Activated naive CD4-positive, alpha-beta T cell treated with anti-CD3 and anti-CD28 coated beads, Interleukin-2, amount 50 U/mL, for 24 hours (primary cell): ENCODE data around the gene IER5L.
"Not testable (repeated sequence)": the region's sequence is repeated elsewhere in the genome, so short reads cannot be mapped to it uniquely, and the experiment has no call there.

ENCODE experiments used
- H3K27ac Mint-ChIP-seq: one replicate; pipeline ENCODE4 v1.8.0; 2021; ENCODE audit warnings: mild to moderate bottlenecking, mixed read lengths
- H3K27me3 Mint-ChIP-seq: one replicate; pipeline ENCODE4 v1.8.0; 2021; ENCODE audit warnings: mixed read lengths
- H3K36me3 Mint-ChIP-seq: one replicate; pipeline ENCODE4 v1.8.0; 2021; ENCODE audit warnings: mixed read lengths
- H3K4me1 Mint-ChIP-seq: one replicate; pipeline ENCODE4 v1.8.0; 2021; ENCODE audit warnings: mixed read lengths
- H3K4me3 Mint-ChIP-seq: one replicate; pipeline ENCODE4 v1.8.0; 2021; ENCODE audit warnings: mild to moderate bottlenecking, mixed read lengths
- H3K9me3 Mint-ChIP-seq: one replicate; pipeline ENCODE4 v1.8.0; 2021; ENCODE audit warnings: mixed read lengths

Gene IER5L

DNA sequence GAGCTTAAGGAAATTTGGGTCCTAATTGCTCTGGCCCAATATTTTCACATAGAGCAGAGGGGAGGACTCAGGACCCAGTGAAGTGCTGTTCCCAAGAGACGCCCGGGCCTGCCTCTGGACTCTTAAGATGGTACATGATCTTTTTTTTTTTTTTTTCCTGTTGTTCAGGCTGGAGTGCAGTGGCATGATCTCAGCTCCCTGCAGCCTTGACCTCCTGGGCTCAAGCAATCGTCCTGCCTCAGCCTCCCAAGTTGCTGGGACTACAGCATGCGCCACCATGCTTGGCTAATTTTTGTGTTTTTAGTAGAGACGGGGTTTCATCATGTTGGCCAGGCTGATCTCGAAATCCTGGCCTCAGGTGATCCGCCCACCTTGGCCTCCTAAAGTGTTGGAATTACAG, 47.8 kb downstream of the IER5L start:
- H3K4me1 Mint-ChIP-seq, H3K9me3 Mint-ChIP-seq, H3K27me3 Mint-ChIP-seq, H3K27ac Mint-ChIP-seq, H3K4me3 Mint-ChIP-seq: not testable (repeated sequence)
- H3K36me3 Mint-ChIP-seq, result peaks cover 11% of the 10 kb centered on the region

DNA sequence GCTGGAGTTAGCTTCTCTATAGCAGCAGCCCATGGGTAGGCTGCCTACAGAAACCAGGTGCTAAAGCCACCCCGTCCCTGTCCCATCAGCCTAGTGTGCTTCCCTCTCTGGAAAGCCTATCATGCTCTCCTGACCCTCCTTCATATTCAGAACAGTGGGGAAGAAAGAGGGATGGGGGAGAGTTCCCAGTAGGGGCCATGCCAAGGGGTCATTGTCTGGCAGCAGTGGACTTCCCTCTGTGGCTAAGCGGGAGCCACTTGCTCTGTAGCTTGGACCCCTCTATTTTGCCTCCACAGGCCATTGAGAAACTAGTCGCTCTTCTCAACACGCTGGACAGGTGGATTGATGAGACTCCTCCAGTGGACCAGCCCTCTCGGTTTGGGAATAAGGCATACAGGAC, 49.4 kb downstream of the IER5L start:
- no peaks in the 10 kb centered on the region for H3K27me3 Mint-ChIP-seq
- peak overlapping the region; percentile 30 for H3K27ac Mint-ChIP-seq
- no peak overlapping the region for H3K4me3 Mint-ChIP-seq
- peaks cover 9% of the 10 kb centered on the region for H3K36me3 Mint-ChIP-seq
- no peaks in the 10 kb centered on the region for H3K9me3 Mint-ChIP-seq
- peaks cover 6% of the 10 kb centered on the region for H3K4me1 Mint-ChIP-seq

DNA sequence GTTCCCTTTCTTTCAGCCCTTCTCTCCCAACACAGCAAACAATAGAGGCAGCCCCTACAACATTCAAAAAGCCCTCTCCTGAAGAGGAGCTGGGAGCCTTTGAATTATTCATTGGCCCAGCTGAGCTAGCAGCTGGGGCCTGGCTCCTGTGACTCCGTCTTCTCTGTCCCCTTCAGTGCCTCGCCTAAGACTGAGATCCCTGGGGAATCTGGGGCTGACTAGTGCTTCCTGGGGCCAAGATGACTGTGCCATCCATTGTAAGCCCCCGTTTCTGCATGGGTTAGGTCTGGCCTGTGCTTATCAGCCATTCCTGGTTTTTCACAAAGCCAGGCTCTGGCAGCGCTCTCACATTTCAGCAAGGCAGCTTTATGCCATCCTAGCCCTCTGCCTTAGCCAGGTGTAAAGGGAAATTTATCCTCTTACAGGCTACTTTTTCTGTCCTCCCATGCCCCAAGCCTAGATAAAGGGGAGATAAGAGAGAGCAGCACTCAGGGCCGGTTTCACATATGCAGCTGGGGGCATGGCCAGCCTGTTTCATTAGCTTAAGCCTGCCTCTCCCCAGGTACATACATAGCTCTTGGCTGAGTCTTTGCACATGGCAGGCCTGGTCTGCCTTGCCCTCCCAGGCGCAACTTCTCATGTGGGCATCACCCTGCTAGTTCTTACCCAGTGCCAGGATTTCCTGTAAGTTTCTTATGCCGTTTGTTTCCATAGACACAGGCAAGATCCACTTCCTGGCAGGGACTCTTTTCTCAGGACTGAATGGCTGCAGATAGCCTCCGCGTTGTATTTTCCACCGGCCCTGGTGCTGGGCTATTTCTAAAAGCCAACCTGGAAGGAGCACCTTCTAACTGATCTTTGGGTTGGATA, 51.1 kb downstream of the IER5L start:
- H3K27ac Mint-ChIP-seq, result no peak overlapping the region
- H3K9me3 Mint-ChIP-seq, result no peaks in the 10 kb centered on the region
- peaks cover 5% of the 10 kb centered on the region for H3K36me3 Mint-ChIP-seq
- H3K27me3 Mint-ChIP-seq, result no peaks in the 10 kb centered on the region
- H3K4me3 Mint-ChIP-seq, result no peak overlapping the region
- H3K4me1 Mint-ChIP-seq, result peaks cover 6% of the 10 kb centered on the region
